Liver (tissue), 9 donors: ENCODE data around the gene FOXS1. TPM values are rescaled to one million over a fixed set of nuclear protein-coding genes. Genes with fewer than 3 reads are reported as not detected.

Experiments used
- DNase-seq: peaks from one replicate; pipeline ENCODE4 v3.0.0-alpha.2; 2017; ENCODE audit warnings: low spot score
- H3K27ac ChIP-seq, 2 donors: one replicate each; pipeline ENCODE4 v1.7.0; 2013; ENCODE audit warnings: inconsistent platforms in 2 of 2, low read length in 2 of 2, control low read depth in 1 of 2, low read depth in 1 of 2, mild to moderate bottlenecking in 1 of 2
- H3K27me3 ChIP-seq, 4 donors: one replicate each; pipeline versions ENCODE4 v1.6.1 to v1.7.0; 2013; ENCODE audit warnings: low read length in 3 of 4, inconsistent platforms in 1 of 4, mild to moderate bottlenecking in 1 of 4, moderate library complexity in 1 of 4; ENCODE audit not compliant: control insufficient read depth in 4 of 4, insufficient read depth in 4 of 4
- H3K36me3 ChIP-seq, 4 donors: one replicate each; pipeline versions ENCODE4 v1.6.1 to v1.7.0; 2013; ENCODE audit warnings: low read length in 3 of 4, mild to moderate bottlenecking in 3 of 4, low read depth in 1 of 4, moderate library complexity in 1 of 4; ENCODE audit not compliant: control insufficient read depth in 4 of 4, insufficient read depth in 3 of 4
- H3K4me1 ChIP-seq, 4 donors: one replicate each; pipeline versions ENCODE4 v1.6.1 to v1.7.0; 2013; ENCODE audit warnings: low read length in 3 of 4, mild to moderate bottlenecking in 3 of 4, moderate library complexity in 1 of 4; ENCODE audit not compliant: control insufficient read depth in 4 of 4, insufficient read depth in 4 of 4
- H3K4me3 ChIP-seq, 3 donors: one replicate each; pipeline versions ENCODE4 v1.6.1 to v1.7.0; 2013; ENCODE audit warnings: low read length in 3 of 3, control low read depth in 1 of 3, low read depth in 1 of 3, mild to moderate bottlenecking in 1 of 3
- H3K9ac ChIP-seq, 2 donors: one replicate each; pipeline ENCODE4 v1.7.0; 2013; ENCODE audit warnings: low read length in 2 of 2, mild to moderate bottlenecking in 2 of 2, moderate library complexity in 2 of 2, control low read depth in 1 of 2, low read depth in 1 of 2
- H3K9me3 ChIP-seq, 4 donors: one replicate each; pipeline versions ENCODE4 v1.6.1 to v1.7.0; 2013; ENCODE audit warnings: low read length in 3 of 4; ENCODE audit not compliant: control insufficient read depth in 4 of 4
- ATF3 ChIP-seq: IDR thresholded peaks from 2 replicates; pipeline ENCODE4 v1.6.1; 2016; ENCODE audit warnings: antibody characterized with exemption
- CTCF ChIP-seq: fragments of 150-350 bp; IDR thresholded peaks from 2 replicates; pipeline ENCODE4 v1.5.1; 2017; ENCODE audit warnings: improper control_type of control experiment, low read depth, low read length; ENCODE audit not compliant: missing input control
- EGR1 ChIP-seq, 2 donors: IDR thresholded peaks; 2 replicates each; pipeline ENCODE4 v1.6.1; 2016 to 2018; ENCODE audit warnings: antibody characterized with exemption in 2 of 2, low read depth in 2 of 2
- FOXA1 ChIP-seq: IDR thresholded peaks from 2 replicates; pipeline ENCODE4 v1.6.1; 2016; ENCODE audit warnings: antibody characterized with exemption
- FOXA2 ChIP-seq: IDR thresholded peaks from 2 replicates; pipeline ENCODE4 v1.6.1; 2016; ENCODE audit warnings: antibody characterized with exemption
- GABPA ChIP-seq, 2 donors: IDR thresholded peaks in 1 of 2; conservative IDR thresholded peaks in 1 of 2; 2 replicates each; pipeline ENCODE4 v1.6.1; 2016; ENCODE audit warnings: antibody characterized with exemption in 2 of 2, mild to moderate bottlenecking in 1 of 2, moderate library complexity in 1 of 2
- HNF4A ChIP-seq, 2 donors: conservative IDR thresholded peaks; 2 replicates each; pipeline ENCODE4 v1.6.1; 2016; ENCODE audit warnings: antibody characterized with exemption in 2 of 2, mild to moderate bottlenecking in 2 of 2
- HNF4G ChIP-seq: IDR thresholded peaks from 2 replicates; pipeline ENCODE4 v1.6.1; 2016; ENCODE audit warnings: antibody characterized with exemption
- JUND ChIP-seq, 2 donors: IDR thresholded peaks; 2 replicates each; pipeline ENCODE4 v1.6.1; 2016; ENCODE audit warnings: antibody characterized with exemption in 2 of 2
- MAX ChIP-seq: IDR thresholded peaks from 2 replicates; pipeline ENCODE4 v1.6.1; 2016; ENCODE audit warnings: antibody characterized with exemption
- NR2F2 ChIP-seq: IDR thresholded peaks from 2 replicates; pipeline ENCODE4 v1.6.1; 2016; ENCODE audit warnings: antibody characterized with exemption
- RAD21 ChIP-seq, 2 donors: IDR thresholded peaks; 2 replicates each; pipeline ENCODE4 v1.6.1; 2016; ENCODE audit warnings: antibody characterized with exemption in 2 of 2, mild to moderate bottlenecking in 2 of 2
- REST ChIP-seq: IDR thresholded peaks from 2 replicates; pipeline ENCODE4 v1.6.1; 2016; ENCODE audit warnings: antibody characterized with exemption, mild to moderate bottlenecking
- RXRA ChIP-seq, 2 donors: IDR thresholded peaks; 2 replicates each; pipeline ENCODE4 v1.6.1; 2017 to 2018; ENCODE audit warnings: antibody characterized with exemption in 2 of 2, mild to moderate bottlenecking in 1 of 2
- SP1 ChIP-seq: IDR thresholded peaks from 2 replicates; pipeline ENCODE4 v1.6.1; 2018; ENCODE audit warnings: antibody characterized with exemption, mild to moderate bottlenecking
- TAF1 ChIP-seq: conservative IDR thresholded peaks from 2 replicates; pipeline ENCODE4 v1.6.1; 2016; ENCODE audit warnings: antibody characterized with exemption, mild to moderate bottlenecking
- YY1 ChIP-seq: IDR thresholded peaks from 2 replicates; pipeline ENCODE4 v1.6.1; 2016; ENCODE audit warnings: antibody characterized with exemption, mild to moderate bottlenecking
- ZBTB33 ChIP-seq: IDR thresholded peaks from 2 replicates; pipeline ENCODE4 v1.6.1; 2016; ENCODE audit warnings: antibody characterized with exemption
- WGBS: extraction: QIAGEN DNeasy Blood & Tissue Kit; methylation state at CpG from one replicate; pipeline ENCODE4 v1.1.7; 2013; 5-methylcytosine and 5-hydroxymethylcytosine counted together
- polyA plus RNA-seq, 2 donors: library from polyadenylated mRNA; stranded (reverse) in 1 of 2; unstranded in 1 of 2; fragments of 200-250 nt in 1 of 2; fragments of >200 nt in 1 of 2; fragmentation: Nextera tagmentation in 1 of 2; extraction: Ambion mirVana in 1 of 2; gene quantifications; one replicate each; pipeline versions ENCODE4 v1.2.1 to v1.2.3, GENCODE V29; 2013 to 2015
- total RNA-seq, 2 donors: library from RNA; depleted of rRNA; stranded (reverse); fragments of >200 nt; gene quantifications; one replicate each; pipeline ENCODE4 v1.2.3, GENCODE V29; 2014
- donor health status: healthy.
- donor health status: healthy.
- donor health status: healthy.
- donor health status: healthy.
- donor health status: healthy.

Gene FOXS1
- total and polyA plus RNA-seq, 4 donors, result 0.21 to 0.51 (median 0.28) TPM

- no peak for DNase-seq
- H3K4me3 ChIP-seq, result no peak overlapping the region
- no peak for TF ChIP-seq RXRA (IDR thresholded peaks at IDR 0.05)
- TF ChIP-seq TAF1, result no peak
- TF ChIP-seq SP1, result no peak
- no peak for TF ChIP-seq FOXA1
- no peak for TF ChIP-seq ZBTB33
- no peak for TF ChIP-seq GABPA (IDR thresholded peaks at IDR 0.05 in 1 of 2, conservative IDR thresholded peaks at IDR 0.05 in 1 of 2)
- TF ChIP-seq RAD21 (IDR thresholded peaks at IDR 0.05), result no peak
- TF ChIP-seq CTCF, result no peak
- no peak for TF ChIP-seq JUND (IDR thresholded peaks at IDR 0.05)
- no peak for TF ChIP-seq HNF4A (conservative IDR thresholded peaks at IDR 0.05)
- TF ChIP-seq NR2F2, result no peak
- no peak for TF ChIP-seq MAX
- no peak for TF ChIP-seq REST
- no peak for TF ChIP-seq ATF3
- TF ChIP-seq YY1, result no peak
- no peak for TF ChIP-seq HNF4G
- TF ChIP-seq FOXA2, result no peak
- TF ChIP-seq EGR1 (IDR thresholded peaks at IDR 0.05; ENCODE audit: low read depth in 2 of 2), result no peak
- H3K9me3 ChIP-seq, result no peaks in the 10 kb centered on the region
- H3K27me3 ChIP-seq, result no peaks in the 10 kb centered on the region
- no peak overlapping the region for H3K9ac ChIP-seq
- 92% methylated on average over 7 of the region's 7 CpGs for WGBS
- H3K4me1 ChIP-seq, result no peaks in the 10 kb centered on the region
- no peak overlapping the region for H3K27ac ChIP-seq
- peaks cover 0 to 3% (median 0%) of the 10 kb centered on the region in 4 donors for H3K36me3 ChIP-seq
Measured at GRCh38 chr20:31803552-31804291, 41.7 kb downstream of the FOXS1 start.
